Epithelial cell of proximal tubule (primary cell): ENCODE results near the gene PTAR1. TPM values are rescaled to one million over a fixed set of nuclear protein-coding genes. Genes with fewer than 3 reads are reported as not detected.

Experiments used
- DNase-seq: peaks from one replicate; pipeline ENCODE4 v3.0.0-alpha.2; 2011; ENCODE audit warnings: low read depth
- H3K4me3 ChIP-seq: 2 replicates; pipeline ENCODE4 v1.5.1; 2011; ENCODE audit warnings: low read depth, mild to moderate bottlenecking, low read length
- CTCF ChIP-seq: conservative IDR thresholded peaks from 2 replicates; pipeline ENCODE4 v1.5.1; 2012; ENCODE audit warnings: low read depth, mild to moderate bottlenecking, low read length
- total RNA-seq: library from RNA; depleted of rRNA; stranded (reverse); fragments of >200 nt; gene quantifications from 2 replicates; pipeline ENCODE4 v1.2.3, GENCODE V29; 2015

The PTAR1 gene
- total RNA-seq, 1 donor from 2014 or later, result 32.4 TPM

- no peak overlapping the region for H3K4me3 ChIP-seq
- DNase-seq, result no peak
- TF ChIP-seq CTCF, result no peak
Measured at GRCh38 chr9:69798744-69799143, 38.9 kb upstream of the PTAR1 start.

- no peak for DNase-seq
- no peak for TF ChIP-seq CTCF
Measured at GRCh38 chr9:69797675-69798074, 37.9 kb upstream of the PTAR1 start.

GRCh38 chr9:69794356-69794755 lies 34.5 kb upstream of the PTAR1 start:
- DNase-seq, result no peak
- no peak for TF ChIP-seq CTCF
- H3K4me3 ChIP-seq, result no peak overlapping the region

More at GRCh38 chr9:69797675-69798074, 37.9 kb upstream of the PTAR1 start:
- H3K4me3 ChIP-seq, result no peak overlapping the region

- no peak for DNase-seq
- H3K4me3 ChIP-seq, result no peak overlapping the region
- TF ChIP-seq CTCF, result peak; percentile 45
Measured at GRCh38 chr9:69785757-69786156, 25.9 kb upstream of the PTAR1 start.

- no peak for TF ChIP-seq CTCF
- H3K4me3 ChIP-seq, result no peak overlapping the region
- DNase-seq, result no peak
Measured at GRCh38 chr9:69773258-69773657, 13.4 kb upstream of the PTAR1 start.

GRCh38 chr9:69771775-69772418 lies 12.1 kb upstream of the PTAR1 start:
- peak; percentile 44 for DNase-seq

More at GRCh38 chr9:69771775-69772418, 12.1 kb upstream of the PTAR1 start:
- TF ChIP-seq CTCF, result no peak
- H3K4me3 ChIP-seq, result no peak overlapping the region
